ENCODE results near the gene SP110.
A peak's percentile ranks its signal among the peaks of the same experiment; 100 is the strongest.
"Not testable (repeated sequence)": the region's sequence is repeated elsewhere in the genome, so short reads cannot be mapped to it uniquely, and the experiment has no call there.

Gene SP110

GRCh38 chr2:230219419-230220331, at the start of gene SP110:
SP110 (minus strand) TSS chr2:230219984; CDS start chr2:230216927, 3,057 bp downstream.
- peak; percentile 76 for DNase-seq (ENCODE audit: low spot score)

- DNase-seq (ENCODE audit: low spot score) = no peak
These were observed 48.9 kb upstream of the SP110 start for GRCh38 chr2:230268606-230269243.

- no peak for DNase-seq (ENCODE audit: low spot score)
These were observed 47.8 kb upstream of the SP110 start for GRCh38 chr2:230267556-230267955.

GRCh38 chr2:230267059-230267458, 47.3 kb upstream of the SP110 start:
- DNase-seq (ENCODE audit: low spot score) = no peak

- no peak for DNase-seq (ENCODE audit: low spot score)
These were observed 46.9 kb upstream of the SP110 start for GRCh38 chr2:230266638-230267037.

GRCh38 chr2:230264945-230265344, 45.2 kb upstream of the SP110 start:
- DNase-seq (ENCODE audit: low spot score) = not testable (repeated sequence)

- DNase-seq (ENCODE audit: low spot score) = no peak
These were observed 42.5 kb upstream of the SP110 start for GRCh38 chr2:230262246-230262645.

GRCh38 chr2:230258483-230258882, 38.7 kb upstream of the SP110 start:
- DNase-seq (ENCODE audit: low spot score) = no peak

GRCh38 chr2:230256733-230257332, 37.0 kb upstream of the SP110 start:
- no peak for DNase-seq (ENCODE audit: low spot score)

- DNase-seq (ENCODE audit: low spot score) = no peak
These were observed 34.5 kb upstream of the SP110 start for GRCh38 chr2:230254152-230254881.

- no peak for DNase-seq (ENCODE audit: low spot score)
These were observed 30.4 kb upstream of the SP110 start for GRCh38 chr2:230250231-230250630.

GRCh38 chr2:230246206-230246605, 26.4 kb upstream of the SP110 start:
- no peak for DNase-seq (ENCODE audit: low spot score)

GRCh38 chr2:230244211-230244610, 24.4 kb upstream of the SP110 start:
- DNase-seq (ENCODE audit: low spot score) = no peak

- DNase-seq (ENCODE audit: low spot score) = no peak
These were observed 15.1 kb upstream of the SP110 start for GRCh38 chr2:230234845-230235244.

- no peak for DNase-seq (ENCODE audit: low spot score)
These were observed 14.4 kb upstream of the SP110 start for GRCh38 chr2:230234122-230234722.

- no peak for DNase-seq (ENCODE audit: low spot score)
These were observed 11.5 kb upstream of the SP110 start for GRCh38 chr2:230231251-230231650.

GRCh38 chr2:230230496-230231200, 10.9 kb upstream of the SP110 start:
- DNase-seq (ENCODE audit: low spot score) = no peak

GRCh38 chr2:230230087-230230486, 10.3 kb upstream of the SP110 start:
- DNase-seq (ENCODE audit: low spot score) = no peak

- DNase-seq (ENCODE audit: low spot score) = no peak
These were observed 7.4 kb upstream of the SP110 start for GRCh38 chr2:230227216-230227615.

GRCh38 chr2:230226051-230226551, 6.3 kb upstream of the SP110 start:
- peak; percentile 72 for DNase-seq (ENCODE audit: low spot score)

GRCh38 chr2:230225486-230225885, 5.7 kb upstream of the SP110 start, which contains the start of gene SP140:
SP140 (plus strand) TSS chr2:230225736; CDS start chr2:230225845, 109 bp downstream.
- DNase-seq (ENCODE audit: low spot score) = peak; percentile 78
